ENCODE measurements around the gene NEMP2. TPM values are rescaled to one million over a fixed set of nuclear protein-coding genes. Genes with fewer than 3 reads are reported as not detected.

NEMP2 gene
- polyA plus RNA-seq, 1 donor from 2014 or later, result 1.1 TPM

DNA sequence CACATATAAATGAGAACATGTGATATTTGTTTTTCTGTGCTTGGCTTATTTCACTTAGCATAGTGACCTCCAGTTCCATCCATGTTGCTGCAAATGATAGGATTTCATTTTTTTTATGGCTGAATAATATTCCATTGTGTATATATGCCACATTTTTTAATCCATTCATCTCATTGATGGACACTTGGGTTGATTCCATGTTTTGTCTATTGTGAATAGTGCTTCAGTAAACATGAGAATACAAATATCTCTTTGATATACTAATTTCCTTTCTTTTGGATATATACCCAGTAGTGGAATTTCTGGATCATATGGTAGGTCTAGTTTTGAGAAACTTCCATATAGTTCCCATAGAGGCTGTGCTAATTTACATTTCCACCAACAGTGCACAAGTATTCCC lies 3.7 kb upstream of the NEMP2 start:
- no peaks in the 10 kb centered on the region for H3K9me2 ChIP-seq (ENCODE audit: insufficient read depth, low read length)
- no peaks in the 10 kb centered on the region for H3K9me3 ChIP-seq (ENCODE audit: low read length)
- no peaks in the 10 kb centered on the region for H3K79me2 ChIP-seq (replicated peaks; ENCODE audit: insufficient read depth, low read length)
- H2AFZ ChIP-seq (ENCODE audit: low read depth, low read length), result no peak overlapping the region
- H3K4me3 ChIP-seq (ENCODE audit: low read length), result no peak overlapping the region
- no peak overlapping the region for H3K4me2 ChIP-seq (ENCODE audit: low read length)
- no peaks in the 10 kb centered on the region for H4K20me1 ChIP-seq (ENCODE audit: insufficient read depth)
- no peaks in the 10 kb centered on the region for H3F3A ChIP-seq (ENCODE audit: insufficient read depth, low read length, poor library complexity, severe bottlenecking)
- TF ChIP-seq CTCF (IDR thresholded peaks at IDR 0.05; ENCODE audit: poor library complexity, severe bottlenecking), result no peak
- TF ChIP-seq, protein P1, sequence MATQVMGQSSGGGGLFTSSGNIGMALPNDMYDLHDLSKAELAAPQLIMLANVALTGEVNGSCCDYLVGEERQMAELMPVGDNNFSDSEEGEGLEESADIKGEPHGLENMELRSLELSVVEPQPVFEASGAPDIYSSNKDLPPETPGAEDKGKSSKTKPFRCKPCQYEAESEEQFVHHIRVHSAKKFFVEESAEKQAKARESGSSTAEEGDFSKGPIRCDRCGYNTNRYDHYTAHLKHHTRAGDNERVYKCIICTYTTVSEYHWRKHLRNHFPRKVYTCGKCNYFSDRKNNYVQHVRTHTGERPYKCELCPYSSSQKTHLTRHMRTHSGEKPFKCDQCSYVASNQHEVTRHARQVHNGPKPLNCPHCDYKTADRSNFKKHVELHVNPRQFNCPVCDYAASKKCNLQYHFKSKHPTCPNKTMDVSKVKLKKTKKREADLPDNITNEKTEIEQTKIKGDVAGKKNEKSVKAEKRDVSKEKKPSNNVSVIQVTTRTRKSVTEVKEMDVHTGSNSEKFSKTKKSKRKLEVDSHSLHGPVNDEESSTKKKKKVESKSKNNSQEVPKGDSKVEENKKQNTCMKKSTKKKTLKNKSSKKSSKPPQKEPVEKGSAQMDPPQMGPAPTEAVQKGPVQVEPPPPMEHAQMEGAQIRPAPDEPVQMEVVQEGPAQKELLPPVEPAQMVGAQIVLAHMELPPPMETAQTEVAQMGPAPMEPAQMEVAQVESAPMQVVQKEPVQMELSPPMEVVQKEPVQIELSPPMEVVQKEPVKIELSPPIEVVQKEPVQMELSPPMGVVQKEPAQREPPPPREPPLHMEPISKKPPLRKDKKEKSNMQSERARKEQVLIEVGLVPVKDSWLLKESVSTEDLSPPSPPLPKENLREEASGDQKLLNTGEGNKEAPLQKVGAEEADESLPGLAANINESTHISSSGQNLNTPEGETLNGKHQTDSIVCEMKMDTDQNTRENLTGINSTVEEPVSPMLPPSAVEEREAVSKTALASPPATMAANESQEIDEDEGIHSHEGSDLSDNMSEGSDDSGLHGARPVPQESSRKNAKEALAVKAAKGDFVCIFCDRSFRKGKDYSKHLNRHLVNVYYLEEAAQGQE (IDR thresholded peaks at IDR 0.05; ENCODE audit: borderline replicate concordance), result no peak
- no peak for TF ChIP-seq MXI1 (conservative IDR thresholded peaks at IDR 0.05; ENCODE audit: poor library complexity, severe bottlenecking)
- no peak for TF ChIP-seq POLR2AphosphoS5 (IDR thresholded peaks at IDR 0.05)
- no peak for TF ChIP-seq TAF1 (IDR thresholded peaks at IDR 0.05; ENCODE audit: low read depth)
- TF ChIP-seq SMC3 (conservative IDR thresholded peaks at IDR 0.05; ENCODE audit: poor library complexity), result no peak
- TF ChIP-seq EZH2 (IDR thresholded peaks at IDR 0.05; ENCODE audit: borderline replicate concordance, insufficient read depth, low read length, poor library complexity, severe bottlenecking), result no peak
- no peak for TF ChIP-seq RAD21 (conservative IDR thresholded peaks at IDR 0.05)
- TF ChIP-seq EP300 (conservative IDR thresholded peaks at IDR 0.05; ENCODE audit: poor library complexity, severe bottlenecking), result no peak
- no peaks in the 10 kb centered on the region for H3K27me3 ChIP-seq (ENCODE audit: insufficient read depth, low read depth, low read length)
- no peak overlapping the region for H3K27ac ChIP-seq (ENCODE audit: low read length)
- H3K36me3 ChIP-seq (ENCODE audit: insufficient read depth, low read length), result no peaks in the 10 kb centered on the region
- H3K9ac ChIP-seq (ENCODE audit: low read length), result no peak overlapping the region

- no peaks in the 10 kb centered on the region for H3K9me2 ChIP-seq (ENCODE audit: insufficient read depth, low read length)
- no peaks in the 10 kb centered on the region for H3K9me3 ChIP-seq (ENCODE audit: low read length)
- no peak overlapping the region for H3K27ac ChIP-seq (ENCODE audit: low read length)
- no peaks in the 10 kb centered on the region for H3K79me2 ChIP-seq (replicated peaks; ENCODE audit: insufficient read depth, low read length)
- H3K27me3 ChIP-seq (ENCODE audit: insufficient read depth, low read depth, low read length), result no peaks in the 10 kb centered on the region
- no peak overlapping the region for H3K4me2 ChIP-seq (ENCODE audit: low read length)
- H3K4me3 ChIP-seq (ENCODE audit: low read length), result no peak overlapping the region
- H3K9ac ChIP-seq (ENCODE audit: low read length), result no peak overlapping the region
- no peak overlapping the region for H2AFZ ChIP-seq (ENCODE audit: low read depth, low read length)
- H4K20me1 ChIP-seq (ENCODE audit: insufficient read depth), result no peaks in the 10 kb centered on the region
- H3K36me3 ChIP-seq (ENCODE audit: insufficient read depth, low read length), result no peaks in the 10 kb centered on the region
- no peaks in the 10 kb centered on the region for H3F3A ChIP-seq (ENCODE audit: insufficient read depth, low read length, poor library complexity, severe bottlenecking)
- TF ChIP-seq TAF1 (IDR thresholded peaks at IDR 0.05; ENCODE audit: low read depth), result no peak
- no peak for TF ChIP-seq CTCF (IDR thresholded peaks at IDR 0.05; ENCODE audit: poor library complexity, severe bottlenecking)
- no peak for TF ChIP-seq SMC3 (conservative IDR thresholded peaks at IDR 0.05; ENCODE audit: poor library complexity)
- TF ChIP-seq POLR2AphosphoS5 (IDR thresholded peaks at IDR 0.05), result no peak
- no peak for TF ChIP-seq EZH2 (IDR thresholded peaks at IDR 0.05; ENCODE audit: borderline replicate concordance, insufficient read depth, low read length, poor library complexity, severe bottlenecking)
- no peak for TF ChIP-seq EP300 (conservative IDR thresholded peaks at IDR 0.05; ENCODE audit: poor library complexity, severe bottlenecking)
- TF ChIP-seq RAD21 (conservative IDR thresholded peaks at IDR 0.05), result no peak
Measured at GRCh38 chr2:190537765-190538164, 3.2 kb upstream of the NEMP2 start.
